Peyer's patch (tissue), 4 donors: ENCODE results near the gene WNT9A.

Source experiments
- CTCF ChIP-seq, 6 experiments: fragments of 450-650 bp in 4 of 6; fragments of 200-600 bp in 2 of 6; sonication (generic) in 1 of 6; IDR thresholded peaks; one replicate each; pipeline ENCODE4 v1.5.1; 2017 to 2019; ENCODE audit warnings: antibody characterized with exemption in 6 of 6, mild to moderate bottlenecking in 3 of 6, moderate library complexity in 1 of 6
- POLR2A ChIP-seq, 2 donors: fragments of 450-650 bp; IDR thresholded peaks; one replicate each; pipeline ENCODE4 v1.5.1; 2017; ENCODE audit warnings: antibody characterized with exemption in 2 of 2, mild to moderate bottlenecking in 2 of 2, moderate library complexity in 2 of 2

GRCh38 chr1:227935826-227936225, 11.9 kb downstream of the WNT9A start:
- TF ChIP-seq CTCF (IDR thresholded peaks at IDR 0.05) (no peak), POLR2A (IDR thresholded peaks at IDR 0.05) (no peak)
